Natural killer cell (primary cell): ENCODE results near the gene METTL25. TPM values are rescaled to one million over a fixed set of nuclear protein-coding genes. Genes with fewer than 3 reads are reported as not detected.

Experiments used
- ATAC-seq, 3 donors: fragments of 150-1000 bp in 2 of 3; fragments of 200-7000 bp in 1 of 3; cut with Tn5 transposase; 1 replicate in 1 of 3; 2 replicates in 2 of 3; pipeline ENCODE4 v1.10.0; 2021; ENCODE audit warnings: mild to moderate bottlenecking in 2 of 3, moderate library complexity in 2 of 3
- DNase-seq, 2 donors: peaks; one replicate each; pipeline versions ENCODE4 v3.0.0 to v3.0.0-alpha.2; 2013 to 2021; ENCODE audit warnings: mixed read lengths in 1 of 2
- H3K27ac ChIP-seq: one replicate; pipeline ENCODE4 v1.5.1; 2013; ENCODE audit warnings: mild to moderate bottlenecking, low read length
- H3K27me3 ChIP-seq: one replicate; pipeline ENCODE4 v1.6.1; 2013; ENCODE audit warnings: low read length; ENCODE audit not compliant: control insufficient read depth, insufficient read depth
- H3K36me3 ChIP-seq: one replicate; pipeline ENCODE4 v1.6.1; 2013; ENCODE audit warnings: low read length; ENCODE audit not compliant: control insufficient read depth, insufficient read depth
- H3K4me1 ChIP-seq: one replicate; pipeline ENCODE4 v1.6.1; 2013; ENCODE audit warnings: low read length; ENCODE audit not compliant: control insufficient read depth, insufficient read depth
- H3K4me3 ChIP-seq: one replicate; pipeline ENCODE4 v1.5.1; 2013; ENCODE audit warnings: low read length
- H3K9me3 ChIP-seq: one replicate; pipeline ENCODE4 v1.6.1; 2013; ENCODE audit warnings: low read length; ENCODE audit not compliant: control insufficient read depth, insufficient read depth
- H3K27ac Mint-ChIP-seq, 2 donors: one replicate each; pipeline ENCODE4 v1.8.0; 2022; ENCODE audit warnings: mild to moderate bottlenecking in 2 of 2, mixed read lengths in 2 of 2, moderate library complexity in 1 of 2
- H3K27me3 Mint-ChIP-seq, 2 donors: one replicate each; pipeline ENCODE4 v1.8.0; 2022; ENCODE audit warnings: low read depth in 2 of 2, mixed read lengths in 2 of 2
- H3K36me3 Mint-ChIP-seq: one replicate; pipeline ENCODE4 v1.8.0; 2022; ENCODE audit warnings: mixed read lengths
- H3K4me1 Mint-ChIP-seq, 2 donors: one replicate each; pipeline ENCODE4 v1.8.0; 2022; ENCODE audit warnings: mixed read lengths in 2 of 2
- H3K4me3 Mint-ChIP-seq: one replicate; pipeline ENCODE4 v1.8.0; 2022; ENCODE audit warnings: mild to moderate bottlenecking, moderate library complexity, mixed read lengths
- H3K9me3 Mint-ChIP-seq, 2 donors: one replicate each; pipeline ENCODE4 v1.8.0; 2022; ENCODE audit warnings: mixed read lengths in 2 of 2
- CTCF ChIP-seq: fragments of 200-600 bp; IDR thresholded peaks from one replicate; pipeline ENCODE4 v1.8.0; 2022; ENCODE audit warnings: antibody characterized with exemption
- WGBS: methylation state at CpG from one replicate; pipeline ENCODE4 v1.1.7; 2013; ENCODE audit warnings: missing lambda C conversion rate; ENCODE audit not compliant: insufficient coverage; 5-methylcytosine and 5-hydroxymethylcytosine counted together
- intact Hi-C: fragments of 100-400 bp; cut with micrococcal nuclease; formaldehyde crosslinking; loops from one replicate; pipeline ENCODE4 v1.14.2; 2022
- total RNA-seq, 4 donors: library from RNA; stranded (reverse); fragments of 120-200 nt in 1 of 4; gene quantifications; one replicate each; pipeline versions ENCODE4 v1.2.3 to v1.2.4, GENCODE V29; 2013 to 2022

The METTL25 gene
- total RNA-seq, 3 donors from 2014 or later (not counting 1 experiment from before 2014, with no cell fraction given) = 15.4 to 21.2 (median 17.8) TPM

- H3K4me3 ChIP-seq = no peak overlapping the region
- intact Hi-C loops = no loop called here
- no CpG with 5 or more reads among the region's 4 CpGs for WGBS
- no peak overlapping the region for H3K27ac ChIP-seq
- TF ChIP-seq CTCF = no peak
- Mint-ChIP-seq H3K27me3 (no peaks in the 10 kb centered on the region), H3K36me3 (no peaks in the 10 kb centered on the region), H3K4me1 (no peaks in the 10 kb centered on the region), H3K9me3 (no peaks in the 10 kb centered on the region), H3K27ac (no peak overlapping the region), H3K4me3 (no peak overlapping the region)
- ATAC-seq (no peak), DNase-seq (no peak)
- no peaks in the 10 kb centered on the region for H3K9me3 ChIP-seq
- no peaks in the 10 kb centered on the region for H3K4me1 ChIP-seq
- no peaks in the 10 kb centered on the region for H3K27me3 ChIP-seq
- peaks cover 2% of the 10 kb centered on the region for H3K36me3 ChIP-seq
Observed at GRCh38 chr12:82411546-82412230, 53.4 kb downstream of the METTL25 start.

GRCh38 chr12:82412246-82412645, 53.9 kb downstream of the METTL25 start:
- ATAC-seq (no peak), DNase-seq (no peak)
- Mint-ChIP-seq H3K4me1 (no peaks in the 10 kb centered on the region), H3K27ac (no peak overlapping the region), H3K9me3 (no peaks in the 10 kb centered on the region), H3K36me3 (no peaks in the 10 kb centered on the region), H3K4me3 (no peak overlapping the region), H3K27me3 (no peaks in the 10 kb centered on the region)
- Histone ChIP-seq H3K4me3 (no peak overlapping the region), H3K27ac (no peak overlapping the region), H3K36me3 (peaks cover 2% of the 10 kb centered on the region), H3K9me3 (no peaks in the 10 kb centered on the region), H3K4me1 (no peaks in the 10 kb centered on the region), H3K27me3 (no peaks in the 10 kb centered on the region)
- intact Hi-C loops = no loop called here
- TF ChIP-seq CTCF = no peak
- WGBS = 100% methylated on average over 1 of the region's 1 CpG

- intact Hi-C loops = no loop called here
- H3K4me1 Mint-ChIP-seq = peaks cover 0 to 7% of the 10 kb centered on the region in 2 donors
- DNase-seq = no peak
Observed at GRCh38 chr12:82414044-82414443, 55.7 kb downstream of the METTL25 start.

More at GRCh38 chr12:82414044-82414443, 55.7 kb downstream of the METTL25 start:
- H3K4me1 ChIP-seq = no peaks in the 10 kb centered on the region
- H3K9me3 Mint-ChIP-seq = no peaks in the 10 kb centered on the region
- no peak overlapping the region for H3K27ac Mint-ChIP-seq
- no peaks in the 10 kb centered on the region for H3K36me3 ChIP-seq
- H3K36me3 Mint-ChIP-seq = peaks cover 7% of the 10 kb centered on the region
- TF ChIP-seq CTCF = no peak
- H3K4me3 Mint-ChIP-seq = no peak overlapping the region
- no peak overlapping the region for H3K4me3 ChIP-seq
- no peaks in the 10 kb centered on the region for H3K27me3 Mint-ChIP-seq
- WGBS = 100% methylated on average over 2 of the region's 2 CpGs
- no peaks in the 10 kb centered on the region for H3K27me3 ChIP-seq
- H3K27ac ChIP-seq = no peak overlapping the region
- no peaks in the 10 kb centered on the region for H3K9me3 ChIP-seq
- ATAC-seq = no peak
